ENCODE data around the gene FNDC8. TPM values are rescaled to one million over a fixed set of nuclear protein-coding genes. Genes with fewer than 3 reads are reported as not detected.

Gene FNDC8
- total and polyA plus RNA-seq, 12 donors: not detected

DNA sequence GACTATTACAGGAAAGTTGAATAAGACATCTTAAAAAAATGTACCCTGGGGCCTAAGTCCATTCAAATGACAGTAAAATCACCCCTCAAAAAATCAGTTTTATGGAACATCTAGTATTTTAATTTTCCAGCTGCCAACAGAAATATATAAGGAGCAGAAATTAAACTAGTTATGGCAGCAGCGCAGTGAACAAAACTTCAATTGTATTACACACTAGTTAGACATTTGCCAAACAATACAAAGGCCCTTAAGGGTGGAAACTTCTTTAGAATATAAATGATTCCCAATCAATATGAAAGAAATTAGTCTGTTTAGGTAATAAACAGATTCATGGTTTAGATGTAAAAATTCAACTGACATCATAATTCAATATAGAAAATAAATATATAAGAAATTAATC is 39.8 kb upstream of the FNDC8 start:
- no peak overlapping the region for H3K4me3 ChIP-seq
- TF ChIP-seq POLR2A (IDR thresholded peaks at IDR 0.05): no peak
- TF ChIP-seq, protein P1, sequence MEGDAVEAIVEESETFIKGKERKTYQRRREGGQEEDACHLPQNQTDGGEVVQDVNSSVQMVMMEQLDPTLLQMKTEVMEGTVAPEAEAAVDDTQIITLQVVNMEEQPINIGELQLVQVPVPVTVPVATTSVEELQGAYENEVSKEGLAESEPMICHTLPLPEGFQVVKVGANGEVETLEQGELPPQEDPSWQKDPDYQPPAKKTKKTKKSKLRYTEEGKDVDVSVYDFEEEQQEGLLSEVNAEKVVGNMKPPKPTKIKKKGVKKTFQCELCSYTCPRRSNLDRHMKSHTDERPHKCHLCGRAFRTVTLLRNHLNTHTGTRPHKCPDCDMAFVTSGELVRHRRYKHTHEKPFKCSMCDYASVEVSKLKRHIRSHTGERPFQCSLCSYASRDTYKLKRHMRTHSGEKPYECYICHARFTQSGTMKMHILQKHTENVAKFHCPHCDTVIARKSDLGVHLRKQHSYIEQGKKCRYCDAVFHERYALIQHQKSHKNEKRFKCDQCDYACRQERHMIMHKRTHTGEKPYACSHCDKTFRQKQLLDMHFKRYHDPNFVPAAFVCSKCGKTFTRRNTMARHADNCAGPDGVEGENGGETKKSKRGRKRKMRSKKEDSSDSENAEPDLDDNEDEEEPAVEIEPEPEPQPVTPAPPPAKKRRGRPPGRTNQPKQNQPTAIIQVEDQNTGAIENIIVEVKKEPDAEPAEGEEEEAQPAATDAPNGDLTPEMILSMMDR (IDR thresholded peaks at IDR 0.05): no peak
- H3K9me3 ChIP-seq (replicated peaks in 1 of 3): no peaks in the 10 kb centered on the region
- WGBS, 4 donors: 95 to 97% (median 96%) methylated on average over 1 of the region's 1 CpG
- H3K36me3 ChIP-seq (replicated peaks in 1 of 2): no peaks in the 10 kb centered on the region
- H3K27me3 ChIP-seq: no peaks in the 10 kb centered on the region
- intact Hi-C loops (cut with DNase I): no loop called here
- DNase-seq: no peak
- H3K4me1 ChIP-seq (replicated peaks in 1 of 2): peaks cover 0 to 16% of the 10 kb centered on the region in 2 donors
- H3K27ac ChIP-seq: peak overlapping the region in 1 of 5 donors; percentile 47

DNA sequence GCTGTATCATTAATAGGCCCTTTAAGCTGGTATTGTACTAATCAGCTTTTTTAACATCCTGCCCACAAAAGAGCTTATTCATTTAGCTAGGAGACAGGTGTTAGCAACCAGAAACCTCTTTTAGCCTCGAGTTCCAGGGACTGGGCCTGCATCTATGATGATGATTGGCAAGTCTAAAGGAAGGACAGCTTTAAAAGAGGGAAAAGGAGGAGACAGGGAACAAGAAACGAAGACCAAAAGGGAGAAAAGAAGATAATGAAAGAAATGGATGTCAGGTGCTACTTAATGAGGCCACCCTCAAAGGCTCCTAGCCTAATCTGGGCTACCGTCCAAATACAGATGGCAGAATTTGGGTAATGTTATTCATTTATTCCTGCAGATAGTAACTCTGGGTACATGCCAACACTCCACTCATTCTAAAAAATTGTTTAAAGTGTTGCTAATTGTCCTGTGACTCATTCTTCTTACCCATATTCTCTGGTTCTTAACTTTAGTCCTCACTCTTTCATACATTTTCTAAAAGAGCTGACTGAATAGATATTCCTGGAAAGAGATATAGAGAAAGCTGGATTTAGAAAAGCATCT is 39.2 kb upstream of the FNDC8 start:
- peaks cover 0 to 21% of the 10 kb centered on the region in 2 donors for H3K4me1 ChIP-seq (replicated peaks in 1 of 2)
- no peaks in the 10 kb centered on the region for H3K9me3 ChIP-seq (replicated peaks in 1 of 3)
- H3K27me3 ChIP-seq: no peaks in the 10 kb centered on the region
- H3K4me3 ChIP-seq: no peak overlapping the region
- peak overlapping the region in 1 of 5 donors; percentile 47 for H3K27ac ChIP-seq
- no peak for TF ChIP-seq POLR2A (IDR thresholded peaks at IDR 0.05)
- TF ChIP-seq, protein P1 (IDR thresholded peaks at IDR 0.05): no peak
- 41 to 49% (median 46%) methylated on average over 3 of the region's 3 CpGs for WGBS, 4 donors
- H3K36me3 ChIP-seq (replicated peaks in 1 of 2): no peaks in the 10 kb centered on the region
- DNase-seq: peak in 5 of 7 donors; percentile 32 to 71 (median 56)
- intact Hi-C loops (cut with DNase I): no loop called here

DNA sequence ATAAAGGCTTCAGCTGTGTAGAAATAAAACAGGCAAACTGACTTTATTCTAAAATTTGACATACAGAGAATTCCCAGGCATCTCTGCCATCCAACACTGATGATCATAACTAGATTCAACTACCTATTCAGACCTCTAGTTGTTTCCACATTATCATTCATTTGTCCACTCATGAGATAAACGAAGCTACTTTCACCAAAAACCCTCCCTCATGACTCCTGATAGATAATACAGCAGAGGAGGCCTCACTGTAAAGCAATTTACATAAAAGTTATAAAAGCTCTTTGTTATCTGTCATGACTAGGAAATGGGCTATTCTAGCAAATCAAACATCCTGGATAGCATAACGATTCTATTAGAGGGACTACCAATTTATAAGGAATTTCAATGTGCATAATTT is 38.3 kb upstream of the FNDC8 start:
- intact Hi-C loops (cut with DNase I): no loop called here
- Histone ChIP-seq H3K27ac (no peak overlapping the region), H3K4me1 (replicated peaks in 1 of 2) (peaks cover 7 to 30% of the 10 kb centered on the region in 2 donors), H3K9me3 (replicated peaks in 1 of 3) (no peaks in the 10 kb centered on the region), H3K36me3 (replicated peaks in 1 of 2) (no peaks in the 10 kb centered on the region), H3K27me3 (no peaks in the 10 kb centered on the region), H3K4me3 (no peak overlapping the region)
- no peak for DNase-seq
- 86 to 97% (median 91%) methylated on average over 2 of the region's 2 CpGs for WGBS, 4 donors
- TF ChIP-seq, protein P1 (IDR thresholded peaks at IDR 0.05): no peak
- no peak for TF ChIP-seq POLR2A (IDR thresholded peaks at IDR 0.05)

DNA sequence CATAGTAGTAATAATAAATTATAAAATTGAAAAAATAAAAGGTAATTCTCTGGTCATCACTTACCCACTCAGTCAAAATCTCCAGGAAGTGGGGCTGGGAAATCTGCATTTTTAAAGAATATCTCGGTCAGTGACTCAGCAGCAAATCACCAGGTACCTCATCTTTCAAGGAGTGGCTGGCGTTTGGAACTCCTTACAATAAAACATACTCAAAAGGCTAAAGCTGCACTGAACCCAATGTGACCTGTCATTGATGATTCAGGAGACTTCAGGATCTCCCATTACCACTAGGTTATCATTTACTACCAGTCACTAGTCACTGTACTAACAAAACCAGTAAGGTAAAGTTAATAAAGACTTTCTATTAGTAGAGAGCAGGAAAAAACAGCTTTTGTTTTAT is 36.4 kb upstream of the FNDC8 start:
- peaks cover 8 to 30% of the 10 kb centered on the region in 2 donors for H3K4me1 ChIP-seq (replicated peaks in 1 of 2)

More for the DNA sequence above, 36.4 kb upstream of the FNDC8 start:
- DNase-seq: no peak
- Histone ChIP-seq H3K27ac (no peak overlapping the region), H3K4me3 (no peak overlapping the region), H3K9me3 (replicated peaks in 1 of 3) (no peaks in the 10 kb centered on the region), H3K36me3 (replicated peaks in 1 of 2) (no peaks in the 10 kb centered on the region), H3K27me3 (no peaks in the 10 kb centered on the region)
- intact Hi-C loops (cut with DNase I): no loop called here
- WGBS, 4 donors: 74 to 81% (median 78%) methylated on average over 2 of the region's 2 CpGs
- no peak for TF ChIP-seq POLR2A (IDR thresholded peaks at IDR 0.05)
- TF ChIP-seq, protein P1 (IDR thresholded peaks at IDR 0.05): no peak

Data from adrenal gland (tissue), 12 donors.